Mammary epithelial cell (primary cell): ENCODE results near the gene TRABD2B.

ENCODE experiments used
- CTCF ChIP-seq, 2 donors: IDR thresholded peaks in 1 of 2; conservative IDR thresholded peaks in 1 of 2; 2 replicates each; pipeline ENCODE4 v1.5.1; 2011 to 2012; ENCODE audit warnings: inconsistent platforms in 2 of 2, low read length in 2 of 2, mild to moderate bottlenecking in 2 of 2, control low read depth in 1 of 2, low read depth in 1 of 2; ENCODE audit not compliant: insufficient read depth in 1 of 2; ENCODE audit errors: extremely low read depth in 1 of 2
- EZH2 ChIP-seq: IDR thresholded peaks from 2 replicates; pipeline ENCODE4 v1.6.1; 2012; ENCODE audit warnings: low read length, inconsistent platforms, borderline replicate concordance

GRCh38 chr1:47817861-47818260 lies 179.3 kb downstream of the TRABD2B start:
- TF ChIP-seq CTCF (conservative IDR thresholded peaks at IDR 0.05 in 1 of 2, IDR thresholded peaks at IDR 0.05 in 1 of 2; ENCODE audit: extremely low read depth in 1 of 2, insufficient read depth in 1 of 2, low read depth in 1 of 2, low read length in 2 of 2) (no peak), EZH2 (no peak)
